NAMALWA (cell line): ENCODE measurements around the gene NME8.

Experiments
- DNase-seq: peaks from one replicate; pipeline ENCODE4 v3.0.0-alpha.2; 2015; ENCODE audit warnings: low spot score

The NME8 gene

DNA sequence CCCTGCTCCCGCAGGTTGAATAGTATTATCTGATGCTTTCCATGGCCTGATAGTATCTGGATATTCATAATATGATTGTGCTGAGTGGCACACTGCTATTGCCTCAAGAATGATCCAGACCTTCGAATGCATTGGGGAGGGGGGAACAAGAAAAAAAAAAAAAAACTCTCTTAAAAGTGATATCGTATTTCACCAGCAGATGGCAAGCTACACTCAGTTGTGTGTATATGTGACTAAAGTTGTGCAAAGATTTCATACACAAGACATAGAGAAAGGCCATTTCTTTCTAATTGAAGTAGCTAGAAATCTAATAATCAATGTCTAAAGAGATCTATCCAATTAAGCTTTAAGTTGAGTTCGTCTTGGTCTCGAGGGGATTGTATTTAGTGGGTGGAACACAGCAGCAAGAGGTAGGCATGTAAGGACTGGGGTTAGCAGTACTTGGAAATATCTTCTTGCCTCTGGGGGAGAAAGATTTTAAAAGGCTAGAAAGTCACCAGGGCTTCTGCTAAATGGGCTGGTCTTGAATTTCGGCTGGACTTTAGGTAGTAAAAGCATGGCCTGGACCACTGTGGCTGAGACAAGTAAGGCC is 52.9 kb downstream of the NME8 start:
- DNase-seq = peak; percentile 67

DNA sequence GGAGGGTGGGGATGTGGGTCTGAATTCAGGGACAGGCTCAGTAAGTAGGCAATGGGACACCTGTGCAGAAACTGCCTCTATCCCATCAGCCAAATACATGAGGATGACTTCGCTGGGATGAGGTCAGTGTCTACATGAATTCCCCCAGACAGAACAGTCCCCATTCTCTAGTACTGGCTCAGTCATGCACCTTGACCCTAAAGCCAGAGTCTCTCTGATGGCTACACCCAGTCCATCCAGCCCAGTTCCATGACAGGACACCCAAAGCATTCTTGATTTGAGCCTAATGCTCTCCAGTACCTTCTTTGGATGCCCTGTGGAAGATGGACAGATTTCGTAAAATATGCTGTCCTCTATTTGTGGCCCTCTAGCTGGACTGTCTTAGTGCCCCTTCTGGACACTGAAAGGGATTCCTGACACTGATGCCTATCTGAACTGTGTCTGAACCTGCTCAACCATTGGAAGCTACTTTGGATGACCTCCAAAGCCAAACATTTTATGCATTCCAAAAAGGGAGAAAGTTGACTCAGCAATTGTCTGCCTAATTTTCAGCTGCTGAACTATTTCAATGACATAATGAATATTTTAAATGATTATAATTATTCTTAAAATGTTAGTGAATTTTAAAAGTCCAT is 53.6 kb downstream of the NME8 start:
- DNase-seq = no peak

DNA sequence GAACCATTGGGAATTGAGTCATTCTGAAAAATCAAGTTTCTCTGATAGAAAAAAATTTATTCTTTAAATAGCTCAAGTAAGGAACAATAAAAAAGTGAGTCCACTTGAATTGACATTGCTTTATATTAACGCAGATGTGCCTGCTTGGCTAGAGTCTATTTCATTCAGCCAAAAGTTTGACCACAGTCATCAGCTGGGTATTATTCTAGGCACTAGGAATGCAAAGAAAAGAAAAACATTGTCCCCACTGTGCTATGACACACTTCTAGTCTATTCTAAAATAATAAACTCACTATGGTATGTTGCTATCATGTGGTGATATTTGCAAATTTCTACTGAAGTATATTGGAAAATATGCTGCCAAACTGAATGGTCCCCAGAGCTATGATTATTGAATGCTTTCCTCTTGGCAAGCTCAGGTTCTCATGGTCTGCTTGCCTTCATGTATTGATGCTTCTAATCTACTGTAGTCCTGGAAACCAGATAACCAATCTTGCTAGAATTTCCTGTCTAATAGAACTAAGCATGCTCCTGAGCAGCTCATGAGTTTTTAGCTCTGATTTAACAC is 59.9 kb downstream of the NME8 start:
- no peak for DNase-seq

GRCh38 chr7:37912756-37913155 is 64.4 kb downstream of the NME8 start:
- DNase-seq = no peak

GRCh38 chr7:37915438-37915837 is 67.0 kb downstream of the NME8 start:
- DNase-seq = peak; percentile 21

GRCh38 chr7:37916017-37916672 is 67.7 kb downstream of the NME8 start:
- no peak for DNase-seq

GRCh38 chr7:37916673-37917660 is 68.6 kb downstream of the NME8 start, which contains the start of gene SFRP4:
SFRP4 (minus strand) TSS chr7:37916817; CDS start chr7:37916537, 280 bp downstream.
- peak; percentile 67 for DNase-seq

DNA sequence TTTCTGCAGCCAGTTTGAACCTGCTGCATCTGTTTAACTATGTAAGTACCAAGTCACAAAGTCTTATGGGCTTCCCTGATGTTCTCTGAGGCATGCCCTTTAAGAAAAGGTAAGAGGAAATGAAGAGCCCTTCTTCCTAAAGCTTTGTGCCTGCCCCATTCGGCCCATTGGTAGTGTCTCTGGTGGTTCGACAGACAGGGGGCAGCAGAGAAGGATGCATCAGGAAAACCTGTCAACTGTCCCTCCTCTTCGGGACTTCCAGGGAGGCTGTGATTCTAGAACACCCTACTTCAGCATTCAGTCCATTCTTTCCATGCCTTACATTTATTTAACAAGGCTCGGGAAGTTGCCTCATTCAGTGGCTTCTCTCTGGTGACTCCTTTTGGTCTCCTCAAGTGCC is 70.1 kb downstream of the NME8 start:
- DNase-seq = no peak

DNA sequence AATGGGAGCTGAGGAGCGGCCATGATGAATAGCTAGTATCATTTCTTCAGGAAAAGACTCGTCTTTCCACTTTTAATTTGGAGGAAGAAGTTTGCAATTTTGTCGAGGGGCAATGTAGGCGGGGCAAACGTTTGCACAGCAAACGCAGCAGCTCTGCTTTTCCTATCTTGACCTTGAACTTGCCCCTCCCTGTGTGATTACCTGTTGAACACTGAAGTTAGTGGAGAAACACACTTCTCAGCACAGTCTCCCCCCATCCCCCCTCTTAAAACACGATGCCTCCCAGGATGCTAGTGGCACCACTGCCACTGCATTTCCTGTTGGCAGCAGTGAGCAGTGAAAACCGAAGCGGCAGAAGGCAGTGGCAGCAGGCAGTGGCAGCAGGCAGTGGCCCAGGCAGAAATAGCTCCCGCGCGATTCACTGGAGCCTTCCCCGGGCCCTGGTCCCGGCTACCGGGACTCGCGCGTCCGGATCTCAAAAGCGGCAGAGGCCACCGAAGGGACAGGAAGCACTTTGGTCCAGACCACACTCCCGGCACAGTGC is 72.0 kb downstream of the NME8 start, which contains the start of gene EPDR1:
Gene EPDR1, plus strand, starts transcription at position 336 of the 544 bp plus-strand sequence. CDS start 300 bp downstream, outside the sequence.
- peak; percentile 15 for DNase-seq

DNA sequence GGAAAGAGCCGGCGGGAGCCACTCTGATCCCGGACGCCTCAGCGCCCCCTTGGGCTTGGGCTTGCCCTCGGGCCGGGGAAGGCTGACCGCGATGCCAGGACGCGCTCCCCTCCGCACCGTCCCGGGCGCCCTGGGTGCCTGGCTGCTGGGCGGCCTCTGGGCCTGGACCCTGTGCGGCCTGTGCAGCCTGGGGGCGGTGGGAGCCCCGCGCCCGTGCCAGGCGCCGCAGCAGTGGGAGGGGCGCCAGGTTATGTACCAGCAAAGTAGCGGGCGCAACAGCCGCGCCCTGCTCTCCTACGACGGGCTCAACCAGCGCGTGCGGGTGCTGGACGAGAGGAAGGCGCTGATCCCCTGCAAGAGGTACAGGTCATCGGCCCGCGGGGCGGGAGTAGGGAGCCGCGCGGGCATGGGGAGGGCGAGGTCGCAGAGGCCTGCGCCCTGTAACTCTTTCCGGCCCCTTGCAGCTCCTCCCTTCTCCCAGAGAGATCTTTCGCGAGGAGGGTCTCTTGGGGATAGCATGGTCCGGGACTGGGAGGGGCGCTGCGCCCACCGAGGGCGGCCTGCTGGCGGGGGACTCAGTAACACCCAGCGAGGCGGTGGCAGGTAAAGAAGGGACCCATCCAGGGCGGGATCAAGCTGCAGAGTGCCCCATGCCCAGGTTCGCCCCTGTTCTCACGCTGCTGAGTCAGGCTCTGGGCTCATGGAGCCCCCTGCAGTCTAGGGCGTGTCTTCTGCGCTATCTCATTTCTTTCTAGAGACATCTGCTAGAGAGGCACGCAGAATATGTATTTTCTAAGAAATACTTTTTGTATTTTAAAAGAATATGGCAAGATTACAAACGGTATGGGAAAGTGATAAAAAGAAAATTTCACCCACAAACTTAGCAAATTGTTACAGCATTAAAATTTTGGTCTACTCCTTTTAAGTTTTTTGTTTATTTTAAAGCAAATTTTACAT is 72.7 kb downstream of the NME8 start:
- DNase-seq = no peak

- DNase-seq = no peak
Observed at GRCh38 chr7:37921876-37922275, 73.5 kb downstream of the NME8 start.

GRCh38 chr7:37923996-37924395 is 75.6 kb downstream of the NME8 start:
- no peak for DNase-seq

DNA sequence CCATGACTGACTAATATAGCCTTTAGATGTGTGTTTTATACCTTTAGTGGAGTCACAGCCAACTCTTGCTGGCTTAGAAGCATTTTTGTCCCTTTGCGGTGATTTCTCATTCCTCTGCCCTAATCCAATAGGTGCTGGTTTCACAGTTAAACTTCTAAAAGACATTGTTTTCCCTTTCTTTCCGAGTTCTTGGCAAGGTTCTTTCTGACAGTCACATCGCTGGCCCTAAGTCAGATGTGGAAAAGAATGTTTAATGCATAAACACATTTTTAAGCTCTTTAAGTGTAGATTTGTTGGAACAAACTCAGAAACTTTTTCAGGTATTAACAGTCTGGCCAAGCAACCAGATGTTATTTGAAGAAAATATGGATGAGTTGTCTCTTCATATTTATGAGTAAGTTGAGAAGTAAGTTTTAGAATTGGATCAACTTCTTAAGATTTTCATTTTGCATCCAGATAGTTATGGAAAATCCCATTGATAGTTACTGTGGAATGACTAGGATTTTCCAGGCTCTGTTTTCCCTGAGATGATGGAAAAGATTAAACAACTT is 76.2 kb downstream of the NME8 start:
- no peak for DNase-seq

DNA sequence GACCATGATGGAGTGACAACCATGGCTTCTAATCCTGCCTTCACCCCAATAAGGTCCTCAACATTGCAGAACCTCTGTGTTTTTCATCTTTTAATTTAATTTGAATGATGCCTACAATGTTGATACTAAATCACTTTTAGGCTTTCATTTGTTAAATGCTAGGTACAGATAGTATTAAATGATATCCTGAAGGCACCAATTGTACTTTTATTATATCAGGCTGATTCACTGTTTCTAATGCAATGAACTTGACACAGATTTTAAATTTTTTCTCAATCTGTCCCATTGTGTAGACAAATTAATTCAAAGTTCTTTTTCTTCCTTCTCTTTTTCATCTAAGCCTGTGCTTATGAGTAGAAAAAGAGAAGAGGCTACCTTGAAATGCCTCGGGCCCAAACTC is 77.2 kb downstream of the NME8 start:
- no peak for DNase-seq

GRCh38 chr7:37927773-37928444 is 79.5 kb downstream of the NME8 start:
- DNase-seq = no peak

DNA sequence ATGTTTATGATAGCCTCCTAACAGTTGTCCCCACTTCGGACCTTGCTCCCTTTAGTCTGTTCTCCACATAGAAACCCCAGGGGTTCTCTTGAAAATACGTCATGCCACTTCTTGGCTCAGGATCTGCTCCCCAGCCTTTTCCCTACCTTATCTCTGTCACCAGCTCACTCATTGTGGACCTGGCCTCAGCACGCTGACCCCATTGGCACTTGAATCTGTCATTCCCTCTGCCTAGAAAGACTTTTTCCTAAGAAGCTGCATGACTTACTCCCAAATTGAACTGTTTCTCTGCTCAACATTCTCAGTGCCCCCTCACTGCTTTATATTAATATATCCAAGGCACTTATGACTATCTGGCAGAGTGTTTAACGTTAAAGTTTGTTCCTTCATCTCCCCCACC is 80.5 kb downstream of the NME8 start:
- DNase-seq = no peak

DNA sequence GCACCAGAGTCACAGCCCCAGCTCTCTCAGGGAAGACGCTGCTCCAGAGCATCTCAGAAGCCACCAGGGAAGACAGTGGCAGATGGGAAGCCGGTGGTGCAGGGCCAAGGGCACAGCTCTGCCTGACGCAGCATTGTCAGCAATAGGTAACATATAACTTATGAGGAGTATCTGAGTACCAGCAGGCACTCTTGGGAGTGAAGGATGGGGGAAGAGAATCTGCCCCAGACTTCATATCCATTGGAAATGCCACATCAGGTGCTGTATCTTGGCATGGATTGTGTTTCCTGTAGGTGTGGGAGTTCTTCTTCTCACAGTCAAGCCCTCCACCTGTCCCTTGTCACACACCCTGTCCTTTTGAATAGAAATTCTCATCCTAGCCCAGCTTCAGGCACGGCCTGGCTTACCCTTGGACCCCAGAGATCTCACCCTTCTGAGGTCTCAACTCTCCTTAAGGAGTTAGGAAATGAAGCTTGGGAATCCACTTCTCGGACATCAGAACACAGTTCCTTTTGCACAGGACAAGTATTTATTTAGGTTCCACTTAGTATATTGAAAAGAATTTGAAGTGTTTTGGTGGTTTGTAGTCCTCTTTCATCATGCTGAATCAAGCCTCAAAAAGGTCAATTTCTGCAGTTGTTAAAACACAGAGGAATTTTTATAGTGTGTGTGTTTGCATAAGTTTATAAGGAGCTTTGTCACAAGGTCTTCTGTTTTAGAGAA is 82.0 kb downstream of the NME8 start:
- no peak for DNase-seq

DNA sequence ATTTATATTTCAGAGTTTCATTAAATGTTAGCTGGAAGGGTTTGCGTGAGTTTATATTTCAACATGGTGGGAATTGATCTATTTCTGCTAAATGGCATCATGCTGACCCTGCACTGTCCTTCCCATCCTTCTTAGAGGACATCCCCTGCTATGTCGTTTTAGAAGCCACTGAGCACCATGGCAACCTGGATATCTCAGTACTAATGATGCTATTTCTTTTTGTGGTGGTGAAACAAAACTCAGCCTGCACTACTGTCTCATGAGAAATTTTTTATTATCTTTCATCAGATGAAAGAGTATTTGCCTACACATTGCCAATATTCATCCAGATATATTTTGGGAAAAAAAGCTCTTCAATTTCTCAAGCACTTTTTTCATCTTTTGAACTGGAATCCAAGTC is 84.1 kb downstream of the NME8 start:
- DNase-seq = no peak
